ENCODE results near the gene ASIC4.

Gene ASIC4

GRCh38 chr2:219514836-219515235 lies 554 bp downstream of the ASIC4 start:
- DNase-seq (ENCODE audit: low read depth in 2 of 2), result no peak

DNA sequence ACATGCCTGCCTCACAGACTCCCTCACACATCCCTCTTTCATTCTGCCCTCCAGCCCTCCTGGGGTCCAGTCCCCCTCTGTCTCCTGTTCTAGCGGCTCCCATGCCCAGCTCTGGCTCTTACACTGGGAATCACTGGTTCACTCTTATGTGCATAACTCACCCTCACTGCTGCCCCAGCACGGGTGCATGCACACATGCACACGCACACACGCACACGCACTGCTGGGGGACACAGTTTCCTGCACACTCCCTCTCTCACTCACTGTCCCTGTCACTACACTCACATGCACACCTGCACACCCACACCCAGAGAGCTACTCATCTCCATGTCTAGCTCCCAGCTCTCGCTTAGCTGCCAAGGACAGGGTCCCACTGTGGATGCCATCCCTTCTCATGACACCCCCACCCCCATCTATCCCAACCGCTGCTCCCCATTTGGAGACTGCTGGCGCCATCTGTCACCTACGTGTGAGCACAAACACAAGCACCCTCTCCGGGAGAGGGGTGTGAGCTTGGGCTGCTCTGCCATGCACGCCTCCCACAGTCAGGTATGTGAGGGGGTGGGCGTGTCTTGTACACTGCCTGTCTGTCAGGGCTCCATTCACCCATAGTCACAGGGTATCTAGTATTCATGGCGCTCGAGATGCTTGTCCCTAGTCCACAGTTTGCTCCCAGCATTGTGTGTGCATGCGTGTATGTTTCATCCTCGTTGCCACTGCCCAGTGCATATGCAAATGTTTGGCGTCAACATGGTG lies 1.8 kb downstream of the ASIC4 start:
- DNase-seq (ENCODE audit: low read depth in 2 of 2), result no peak

GRCh38 chr2:219516888-219517287 lies 2.6 kb downstream of the ASIC4 start:
- DNase-seq (ENCODE audit: low read depth in 2 of 2), result no peak

GRCh38 chr2:219517954-219518778 lies 3.9 kb downstream of the ASIC4 start:
- no peak for DNase-seq (ENCODE audit: low read depth in 2 of 2)

GRCh38 chr2:219519526-219519916 lies 5.2 kb downstream of the ASIC4 start:
- DNase-seq (ENCODE audit: low read depth in 2 of 2), result no peak

- DNase-seq (ENCODE audit: low read depth in 2 of 2), result no peak
These were observed 5.8 kb downstream of the ASIC4 start for GRCh38 chr2:219520079-219520478.

GRCh38 chr2:219521066-219521880 lies 7.0 kb downstream of the ASIC4 start:
- no peak for DNase-seq (ENCODE audit: low read depth in 2 of 2)

- no peak for DNase-seq (ENCODE audit: low read depth in 2 of 2)
These were observed 8.1 kb downstream of the ASIC4 start for GRCh38 chr2:219522111-219523030.

DNA sequence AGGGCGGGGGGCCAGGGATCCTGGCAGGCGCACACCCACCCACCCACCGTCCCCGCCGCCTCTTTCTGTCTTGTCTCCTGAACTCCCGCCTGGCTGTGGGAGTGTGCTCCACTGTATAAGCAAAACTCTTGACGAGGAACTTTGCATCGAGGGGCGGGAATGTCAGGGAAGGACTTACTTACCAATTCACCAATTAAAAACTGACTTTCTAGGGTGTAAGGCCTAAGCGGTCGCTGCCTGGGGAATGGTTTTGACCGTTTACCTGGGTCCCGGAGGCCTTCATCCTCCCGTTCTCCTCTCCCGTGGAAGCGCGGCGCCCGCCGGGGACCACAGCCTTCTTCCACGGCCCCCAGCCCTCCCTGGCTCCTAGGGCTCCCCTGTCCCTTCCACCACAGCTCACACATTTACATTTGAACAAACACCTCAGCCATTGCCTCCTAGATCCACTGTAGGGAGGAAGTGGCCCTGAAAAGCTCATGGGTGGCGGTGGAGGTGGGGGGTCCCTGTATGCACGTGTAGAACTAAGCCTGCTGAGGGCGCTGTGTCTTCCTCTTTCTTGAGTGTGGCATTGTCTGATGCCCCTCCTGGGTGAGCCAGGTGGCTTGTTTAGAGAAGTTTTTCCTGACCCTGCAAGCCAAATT lies 8.9 kb downstream of the ASIC4 start:
- no peak for DNase-seq (ENCODE audit: low read depth in 2 of 2)

DNA sequence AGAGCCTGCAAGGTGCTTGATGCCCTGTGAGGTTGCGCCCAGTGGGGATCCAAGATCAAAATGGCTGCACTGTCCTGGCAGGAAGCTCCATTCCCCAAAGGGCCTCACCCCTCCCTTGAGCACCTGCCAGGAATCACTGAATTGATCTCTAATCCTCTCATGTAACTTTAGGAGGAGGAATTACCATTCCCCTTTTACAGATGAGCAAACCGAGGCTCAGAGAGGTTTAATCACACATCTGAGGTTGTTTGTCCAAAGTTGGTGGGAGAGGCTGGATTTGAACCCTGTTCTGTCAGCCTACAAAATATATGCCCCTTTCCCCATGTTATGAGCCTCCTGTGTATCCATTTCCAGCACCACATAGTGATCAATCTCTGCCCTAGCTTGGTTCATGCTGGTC lies 10.5 kb downstream of the ASIC4 start:
- no peak for DNase-seq (ENCODE audit: low read depth in 2 of 2)

- no peak for DNase-seq (ENCODE audit: low read depth in 2 of 2)
These were observed 11.4 kb downstream of the ASIC4 start for GRCh38 chr2:219525533-219526232.

DNA sequence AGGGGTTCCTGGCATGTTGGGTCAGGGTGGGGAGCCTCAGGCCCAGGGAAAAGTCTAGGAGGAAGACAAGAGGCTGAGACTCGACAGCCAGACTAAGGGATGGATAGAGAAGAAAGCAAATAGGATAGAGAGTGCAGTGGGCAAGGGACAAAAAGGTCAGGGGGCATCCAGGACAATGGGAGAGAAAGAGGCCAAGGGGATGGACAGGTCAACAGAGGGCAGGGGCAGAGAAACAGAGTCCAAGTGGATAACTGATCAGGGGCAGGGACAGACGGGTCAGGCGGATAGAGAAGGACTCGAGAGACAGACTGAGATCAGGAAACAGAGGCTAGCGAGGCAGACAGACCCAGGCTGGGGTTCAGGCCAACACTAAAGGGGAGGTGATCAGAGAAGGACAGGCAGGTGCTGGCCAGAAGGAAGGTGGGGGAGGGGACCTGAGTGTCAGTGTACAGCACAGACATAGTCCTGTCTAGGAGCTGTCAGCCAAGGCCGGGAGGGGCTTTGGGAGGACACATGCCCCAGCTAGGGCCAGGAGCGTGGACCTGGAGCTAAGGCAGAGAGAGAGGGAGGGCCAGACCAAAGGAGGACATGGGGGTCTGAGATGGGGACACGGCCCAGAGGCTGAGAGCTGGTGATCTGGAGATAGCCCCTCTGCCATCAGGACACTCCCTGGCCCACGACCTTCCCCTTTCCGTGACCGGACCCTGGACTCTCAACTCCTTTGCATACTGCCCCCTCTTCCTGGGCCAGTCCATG lies 12.2 kb downstream of the ASIC4 start:
- DNase-seq (ENCODE audit: low read depth in 2 of 2), result no peak

DNA sequence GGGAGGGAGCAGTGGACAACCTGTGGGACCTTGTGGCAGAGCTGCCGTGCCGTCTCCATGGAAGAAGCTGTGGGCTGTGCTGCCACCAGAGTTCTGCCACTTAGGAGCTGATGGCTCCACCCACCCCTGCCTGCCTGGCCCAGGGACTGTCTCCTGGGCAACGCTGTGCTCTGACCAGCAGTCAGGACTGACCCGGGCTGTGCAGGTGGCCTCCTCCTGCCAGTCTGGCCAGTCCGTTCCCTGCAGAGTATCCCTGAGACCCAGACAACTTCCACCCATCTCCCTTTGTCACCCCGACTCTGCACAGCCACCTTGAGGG lies 12.8 kb downstream of the ASIC4 start:
- DNase-seq (ENCODE audit: low read depth in 2 of 2), result no peak

DNA sequence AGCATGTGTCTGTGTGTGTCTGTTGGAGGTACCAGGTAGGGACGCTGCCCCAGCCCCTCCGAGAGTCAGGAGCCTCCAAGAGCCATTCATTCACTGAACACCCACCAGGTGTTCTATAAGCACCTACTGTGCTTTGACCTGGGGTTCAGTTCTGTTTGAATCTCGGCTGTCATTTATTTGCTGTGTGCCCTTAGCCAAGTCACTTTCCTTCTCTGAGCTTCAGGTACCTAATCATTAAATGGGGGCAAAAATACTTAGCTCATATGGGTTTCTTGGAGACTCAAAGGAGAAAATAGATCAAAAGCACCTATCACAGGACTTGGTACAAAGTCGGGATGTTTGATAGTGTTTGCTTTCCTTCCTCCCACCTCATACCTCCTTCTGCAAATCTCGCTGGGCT lies 13.2 kb downstream of the ASIC4 start:
- DNase-seq (ENCODE audit: low read depth in 2 of 2), result no peak

- peak; percentile 72 to 81 for DNase-seq (ENCODE audit: low read depth in 2 of 2)
These were observed 16.0 kb downstream of the ASIC4 start for GRCh38 chr2:219530048-219530963.

- DNase-seq (ENCODE audit: low read depth in 2 of 2), result no peak
These were observed 17.5 kb downstream of the ASIC4 start for GRCh38 chr2:219531639-219532377.

- DNase-seq (ENCODE audit: low read depth in 2 of 2), result no peak
These were observed 18.0 kb downstream of the ASIC4 start for GRCh38 chr2:219532378-219532649.
